Activated CD8-positive, alpha-beta memory T cell treated with anti-CD3 and anti-CD28 coated beads for 48 hours (primary cell): ENCODE data around the gene C16orf90.
"Not testable (repeated sequence)": the region's sequence is repeated elsewhere in the genome, so short reads cannot be mapped to it uniquely, and the experiment has no call there.

Experiments used
- DNase-seq, 3 experiments: peaks; one replicate each; pipeline ENCODE4 v3.0.0-alpha.2; 2020; ENCODE audit warnings: low read depth in 2 of 3, low spot score in 2 of 3

The C16orf90 gene

DNA sequence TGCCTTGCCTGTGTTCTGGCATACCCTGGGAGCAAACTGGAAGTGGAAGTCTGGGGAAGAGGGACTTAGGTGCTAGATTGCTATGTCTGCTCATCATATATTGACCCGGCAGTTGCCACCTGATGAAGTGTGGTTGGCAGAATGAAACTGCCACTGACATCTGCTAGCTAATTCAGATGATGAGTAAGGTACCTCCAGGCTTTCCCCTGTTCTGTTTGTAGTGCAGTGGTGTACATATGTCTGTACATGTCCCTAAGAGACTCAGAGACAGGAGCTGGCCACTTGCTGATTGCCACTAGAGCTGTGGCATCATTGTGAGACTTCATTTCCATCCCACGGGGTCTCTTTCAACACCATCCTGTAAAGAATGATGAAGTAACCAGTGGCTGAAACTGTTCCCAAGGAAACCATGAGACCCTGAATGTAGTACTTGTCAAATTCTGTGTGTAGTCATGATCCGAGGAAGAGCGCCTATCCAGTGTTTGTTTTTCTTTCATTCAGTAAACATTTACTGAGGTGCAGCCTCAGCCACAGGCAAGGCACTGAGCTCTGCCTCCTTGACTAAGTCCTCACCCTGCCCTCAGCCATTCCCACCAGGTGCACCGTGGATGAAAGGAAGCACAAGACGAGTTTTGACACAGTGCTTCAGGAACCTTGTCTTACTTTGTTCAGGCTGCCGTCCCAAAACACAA, 18.7 kb upstream of the C16orf90 start:
- DNase-seq: no peak

DNA sequence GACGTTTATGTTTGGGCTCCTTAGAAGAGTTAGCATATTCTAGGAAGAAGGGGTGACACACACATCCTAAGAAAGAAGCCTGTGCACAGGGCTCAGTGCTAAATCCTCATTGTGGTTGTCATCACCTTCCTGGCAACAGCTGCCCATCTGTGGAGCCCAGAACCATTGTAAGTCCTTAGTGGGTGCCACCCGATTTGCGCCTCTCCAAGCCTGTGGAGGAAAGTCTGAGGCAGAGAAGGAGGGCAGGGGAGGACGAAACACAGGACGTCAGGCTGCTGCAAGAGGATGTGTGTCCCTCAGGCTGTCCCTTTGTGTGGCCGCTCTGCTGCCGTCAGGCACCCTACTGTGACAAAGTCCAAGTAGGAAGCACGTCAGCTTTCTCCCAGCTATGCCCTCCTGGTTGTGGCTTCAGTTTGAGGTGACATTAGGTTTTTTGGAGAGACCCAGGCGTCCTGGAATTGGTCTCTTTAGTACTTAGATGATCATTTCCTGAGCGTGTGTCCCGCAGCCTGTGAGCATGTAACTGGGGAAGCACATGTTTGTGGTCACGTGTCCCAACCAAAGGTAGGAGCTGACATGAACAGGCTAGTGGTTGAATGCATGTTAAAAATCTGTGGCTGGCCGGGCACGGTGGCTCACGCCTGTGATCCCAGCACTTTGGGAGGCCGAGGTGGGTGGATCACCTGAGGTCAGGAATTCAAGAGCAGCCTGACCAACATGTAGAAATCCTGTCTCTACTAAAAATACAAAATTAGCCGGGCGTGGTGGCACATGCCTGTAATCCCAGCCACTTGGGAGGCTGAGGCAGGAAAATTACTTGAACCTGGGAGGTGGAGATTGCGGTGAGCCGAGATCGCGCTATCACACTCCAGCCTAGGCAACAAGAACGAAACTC, 16.2 kb upstream of the C16orf90 start:
- DNase-seq: no peak

DNA sequence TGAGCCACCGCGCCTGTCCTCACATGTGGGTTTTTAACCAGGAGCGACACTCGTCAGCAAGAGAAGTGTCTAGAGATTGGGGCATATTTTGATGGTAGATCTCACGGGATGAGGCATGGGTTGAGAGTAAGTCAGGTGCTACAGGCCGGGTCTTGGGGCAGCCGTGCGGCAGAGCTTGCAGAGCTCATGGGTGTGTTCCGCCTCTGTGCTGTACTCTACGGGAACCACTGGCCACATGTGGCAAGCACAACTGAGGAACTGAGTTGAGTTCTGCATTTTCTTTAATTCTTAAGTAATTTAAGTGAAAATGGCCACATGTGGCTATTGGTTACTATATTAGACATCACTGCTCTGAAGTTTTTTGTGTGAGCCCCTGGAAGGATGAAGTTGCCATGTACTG, 15.1 kb upstream of the C16orf90 start:
- no peak for DNase-seq

DNA sequence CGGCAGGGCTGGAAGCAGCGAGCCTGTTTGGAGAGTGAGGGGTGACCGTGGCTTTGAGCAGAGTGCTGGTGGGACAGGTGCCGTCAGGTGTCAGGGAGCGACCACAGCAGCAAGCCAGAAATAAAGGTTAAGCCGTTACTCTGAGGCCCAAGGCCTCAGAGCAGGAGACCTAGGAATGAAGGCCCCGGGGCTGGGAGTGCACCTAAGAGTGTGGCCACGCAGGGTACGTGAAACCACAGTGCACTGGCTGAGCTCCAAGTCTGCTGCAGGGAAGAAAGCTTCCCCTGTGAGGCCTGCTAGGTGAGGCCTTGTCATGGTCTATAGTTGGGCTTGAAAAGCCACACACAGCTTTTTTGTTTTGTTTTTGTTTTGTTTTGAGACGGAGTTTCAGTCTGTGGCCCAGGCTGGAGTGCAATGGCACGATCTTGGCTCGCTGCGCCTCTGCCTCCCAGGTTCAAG, 14.2 kb upstream of the C16orf90 start:
- DNase-seq: no peak

DNA sequence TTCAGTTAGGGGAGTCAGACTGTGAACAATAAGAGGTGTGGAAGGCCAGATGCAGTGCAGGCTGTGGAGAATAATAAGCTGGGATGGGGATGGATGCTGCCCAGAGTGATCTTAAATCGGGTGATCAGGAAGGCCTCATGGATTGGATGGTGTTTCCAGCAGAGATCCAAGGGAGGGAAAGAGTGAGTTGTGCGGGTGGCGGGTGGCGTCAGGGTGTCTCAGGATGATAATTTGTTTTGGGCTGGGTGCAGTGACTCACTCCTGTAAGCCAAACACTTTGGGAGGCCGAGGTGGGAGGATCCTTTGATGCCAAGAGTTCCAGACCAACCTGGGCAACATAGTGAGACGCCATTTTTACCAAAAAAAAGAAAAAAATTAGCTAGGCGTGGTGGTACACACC, 13.4 kb upstream of the C16orf90 start:
- no peak for DNase-seq

DNA sequence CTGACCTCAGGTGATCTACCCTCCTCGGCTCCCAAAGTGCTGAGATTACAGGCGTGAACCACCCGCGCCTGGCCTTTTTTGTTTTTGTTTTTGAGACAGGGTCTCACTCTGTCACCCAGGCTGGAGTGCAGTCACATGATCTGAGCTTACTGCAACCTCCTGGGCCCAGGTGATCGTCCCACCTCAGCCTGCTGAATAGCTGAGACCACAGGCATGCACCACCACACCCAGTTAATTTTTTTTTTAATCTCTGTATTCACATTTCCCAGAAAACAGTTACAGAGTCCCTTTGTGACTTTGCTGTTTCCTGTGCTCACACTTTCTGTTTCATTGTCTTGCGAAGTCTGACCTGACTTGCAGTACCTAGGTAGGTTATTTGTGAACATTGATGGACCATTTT, 8.2 kb upstream of the C16orf90 start:
- no peak for DNase-seq

DNA sequence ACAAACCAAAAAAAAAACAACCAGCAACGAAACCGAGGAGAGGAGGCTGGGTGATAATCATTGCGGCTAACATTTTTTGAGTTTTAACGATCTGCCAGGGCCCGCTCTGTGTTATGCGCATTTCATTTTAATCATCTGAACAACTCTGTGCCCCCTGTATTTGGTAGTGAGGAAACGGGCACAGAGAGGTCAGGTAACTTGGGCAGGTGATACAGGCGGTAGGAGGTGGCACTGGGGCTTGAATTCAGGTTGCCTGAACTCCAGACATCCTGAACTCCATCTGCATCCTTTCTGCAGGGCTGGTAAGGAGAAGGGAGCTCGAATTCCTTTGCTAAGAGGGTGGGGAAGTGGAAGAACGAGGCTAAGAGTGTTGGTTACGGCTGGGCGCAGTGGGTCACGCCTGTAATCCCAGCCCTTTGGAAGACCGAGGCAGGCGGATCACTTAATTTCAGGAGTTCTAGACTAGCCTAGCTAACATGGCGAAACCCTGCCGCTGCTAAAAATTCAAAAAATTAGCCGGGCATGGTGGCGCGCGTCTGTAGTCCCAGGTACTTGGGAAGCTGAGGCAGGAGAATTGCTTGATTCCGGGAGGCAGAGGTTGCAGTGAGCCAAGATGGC, 6.6 kb upstream of the C16orf90 start:
- DNase-seq: no peak

DNA sequence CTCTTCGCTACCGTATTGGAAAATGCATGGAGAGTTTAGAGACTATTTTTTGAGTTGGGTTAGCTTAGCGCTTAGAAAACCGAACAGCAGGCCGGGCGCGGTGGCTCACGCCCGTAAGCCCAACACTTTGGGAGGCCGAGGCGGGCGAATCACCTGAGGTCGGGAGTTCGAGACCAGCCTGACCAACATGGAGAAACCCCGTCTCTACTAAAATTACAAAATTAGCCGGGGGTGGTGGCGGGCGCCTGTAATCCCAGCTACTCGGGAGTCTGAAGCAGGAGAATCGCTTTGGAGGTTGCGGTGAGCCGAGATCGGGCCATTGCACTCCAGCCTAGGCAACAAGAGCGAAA, 6.1 kb upstream of the C16orf90 start:
- not testable (repeated sequence) for DNase-seq

DNA sequence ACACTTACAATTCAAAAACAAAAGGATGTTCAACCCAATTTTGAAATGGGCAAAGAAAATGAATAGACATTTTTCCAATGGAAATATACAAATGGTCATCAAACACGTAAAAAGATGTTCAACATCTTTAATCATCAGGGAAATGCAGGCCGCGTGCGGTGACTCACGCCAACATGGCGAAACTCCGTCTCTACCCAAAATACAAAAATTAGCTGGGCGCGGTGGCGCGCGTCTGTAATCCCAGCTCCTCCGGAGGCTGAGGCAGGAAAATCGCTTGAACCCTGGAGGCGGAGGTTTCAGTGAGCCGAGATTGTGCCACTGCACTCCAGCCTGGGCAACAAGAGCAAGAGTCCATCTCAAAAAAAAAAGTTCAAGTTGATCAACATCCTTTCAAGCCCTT, 3.7 kb upstream of the C16orf90 start:
- no peak for DNase-seq

DNA sequence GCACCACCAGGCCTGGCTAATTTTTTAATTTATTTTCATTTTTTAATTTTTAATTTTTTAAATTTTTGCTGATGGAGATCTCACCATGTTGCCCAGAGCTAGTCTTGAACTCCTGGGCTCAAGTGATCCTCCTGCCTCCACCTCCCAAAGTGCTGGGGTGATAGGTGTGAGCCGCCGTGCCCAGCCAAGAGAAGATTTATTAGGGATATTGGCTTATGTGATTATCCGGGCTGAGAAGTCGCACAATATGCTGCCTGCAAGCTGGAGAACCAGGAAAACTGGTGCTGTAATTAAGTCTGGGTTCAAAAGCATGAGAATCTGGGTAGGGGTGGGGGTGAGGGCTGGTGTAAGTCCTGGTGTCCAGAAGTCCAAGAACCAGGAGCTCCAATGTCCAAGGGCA, 2.5 kb upstream of the C16orf90 start:
- no peak for DNase-seq

DNA sequence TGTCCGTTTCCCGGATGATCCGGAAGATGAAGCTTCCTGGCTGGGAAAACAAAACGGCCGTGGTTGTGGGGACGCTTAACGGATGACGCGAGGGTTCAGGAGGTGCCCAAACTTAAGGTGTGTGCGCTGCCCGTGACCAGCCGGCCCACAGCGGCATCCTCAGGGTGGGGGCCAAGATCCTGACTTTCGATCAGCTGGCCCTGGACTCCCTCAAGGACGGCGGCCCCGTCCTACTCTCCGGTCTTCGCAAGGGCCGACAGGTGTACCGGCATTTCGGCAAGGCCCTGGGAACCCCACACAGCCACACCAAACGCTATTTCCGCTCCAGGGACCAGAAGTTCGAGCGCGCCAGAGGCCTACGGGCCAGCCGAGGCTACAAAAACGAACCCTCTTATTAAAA, 1.1 kb upstream of the C16orf90 start:
- no peak for DNase-seq

DNA sequence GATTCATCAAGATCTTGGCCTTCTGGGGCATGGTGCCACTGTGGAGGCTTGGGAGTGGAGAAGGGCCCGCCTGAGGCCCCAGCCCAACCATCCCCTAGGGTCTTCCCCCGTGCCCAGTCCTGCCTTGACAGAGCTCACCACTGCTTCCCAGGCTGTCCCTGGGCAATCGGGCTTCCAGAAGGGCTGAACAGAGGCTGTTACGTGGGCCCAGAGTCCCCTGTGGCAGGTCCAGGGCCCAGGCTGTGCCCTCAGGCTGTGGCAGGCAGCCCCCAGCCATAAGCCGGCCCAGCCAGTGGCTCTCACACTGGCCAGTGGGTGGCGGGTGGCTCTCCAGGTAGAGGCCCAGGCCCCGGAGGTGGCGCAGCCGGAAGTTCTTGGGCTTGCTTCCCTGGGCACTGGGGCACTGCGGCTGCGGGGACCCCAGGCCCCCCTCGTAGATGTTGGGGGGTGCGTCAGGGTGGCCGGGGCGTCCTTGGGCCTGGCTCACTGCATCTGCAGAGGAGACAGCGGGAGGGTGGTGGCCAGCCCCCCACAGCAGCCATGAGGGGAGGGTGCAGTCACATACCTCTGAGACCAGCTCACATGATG, 809 bp downstream of the C16orf90 start:
- no peak for DNase-seq

DNA sequence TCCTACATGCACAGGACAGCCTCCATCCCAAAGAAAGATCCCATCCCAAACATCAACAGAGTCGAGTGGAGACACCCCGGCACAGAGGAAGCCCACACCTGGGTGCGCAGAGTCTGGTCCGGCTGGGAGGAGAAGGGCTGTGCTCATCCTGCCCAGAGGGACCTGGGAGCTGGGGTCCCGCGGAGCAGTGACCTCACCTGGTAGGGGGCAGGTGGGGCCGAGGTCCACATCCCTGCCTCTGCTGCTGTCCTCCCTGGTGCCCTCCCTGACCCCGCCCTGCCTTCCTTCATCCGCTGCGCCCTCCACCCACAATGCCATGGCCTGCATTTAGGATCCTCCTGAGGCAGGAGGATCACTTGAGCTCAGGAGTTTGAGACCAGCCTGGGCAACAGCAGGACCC, 2.9 kb downstream of the C16orf90 start:
- DNase-seq: no peak

DNA sequence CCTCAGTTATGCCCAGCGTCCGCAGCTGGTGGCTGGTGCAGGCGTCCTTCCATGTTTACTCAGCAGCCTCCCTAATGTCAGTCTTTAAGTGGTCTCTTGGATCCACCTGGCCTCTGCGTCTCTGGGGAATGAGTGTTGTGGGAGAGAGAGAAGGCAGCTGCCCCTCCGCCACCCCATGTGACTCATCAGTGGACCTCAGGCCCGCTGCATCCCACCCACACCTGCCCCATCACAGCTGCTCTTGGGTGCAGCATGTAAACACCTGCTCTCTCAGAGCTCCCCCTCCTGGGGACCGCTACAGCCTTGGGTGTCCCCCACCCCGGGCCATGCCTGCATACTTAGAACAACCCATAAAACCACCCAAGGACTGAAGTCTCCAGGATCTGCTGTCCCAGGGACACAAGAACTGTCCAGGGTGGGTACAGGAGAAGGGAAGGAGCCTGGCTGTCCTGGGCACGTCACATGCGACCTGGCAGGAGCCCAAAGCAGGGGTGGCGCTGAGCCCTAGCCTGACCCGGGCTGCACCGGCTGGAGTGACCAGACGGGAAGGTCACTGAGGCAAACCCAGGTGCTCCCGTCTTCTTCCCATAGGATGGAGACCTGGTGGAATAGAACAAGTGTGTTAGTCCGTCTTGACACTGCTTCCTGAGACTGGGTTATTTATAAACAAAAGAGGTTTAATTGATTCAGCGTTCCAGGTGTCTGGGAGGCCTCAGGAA, 4.2 kb downstream of the C16orf90 start:
- no peak for DNase-seq

DNA sequence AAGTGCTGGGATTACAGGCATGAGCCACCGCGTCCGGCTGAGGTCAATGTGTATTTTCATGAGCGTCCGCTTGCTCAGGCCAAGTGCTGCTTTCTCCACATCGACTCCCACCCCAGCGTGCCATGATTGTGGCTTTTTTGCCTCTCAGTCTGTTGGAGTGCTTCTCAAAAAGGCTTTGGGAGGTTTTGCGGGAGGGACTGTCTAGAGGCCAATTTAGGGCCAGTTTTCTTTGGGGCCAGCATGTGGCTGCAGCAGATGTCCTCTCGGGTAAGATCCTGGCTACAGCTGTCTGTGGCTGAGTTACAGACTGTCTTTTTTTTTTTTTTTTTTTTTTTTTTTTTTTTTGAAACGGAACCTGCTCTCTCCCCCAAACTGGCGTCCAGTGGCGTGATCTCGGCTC, 6.5 kb downstream of the C16orf90 start:
- no peak for DNase-seq

DNA sequence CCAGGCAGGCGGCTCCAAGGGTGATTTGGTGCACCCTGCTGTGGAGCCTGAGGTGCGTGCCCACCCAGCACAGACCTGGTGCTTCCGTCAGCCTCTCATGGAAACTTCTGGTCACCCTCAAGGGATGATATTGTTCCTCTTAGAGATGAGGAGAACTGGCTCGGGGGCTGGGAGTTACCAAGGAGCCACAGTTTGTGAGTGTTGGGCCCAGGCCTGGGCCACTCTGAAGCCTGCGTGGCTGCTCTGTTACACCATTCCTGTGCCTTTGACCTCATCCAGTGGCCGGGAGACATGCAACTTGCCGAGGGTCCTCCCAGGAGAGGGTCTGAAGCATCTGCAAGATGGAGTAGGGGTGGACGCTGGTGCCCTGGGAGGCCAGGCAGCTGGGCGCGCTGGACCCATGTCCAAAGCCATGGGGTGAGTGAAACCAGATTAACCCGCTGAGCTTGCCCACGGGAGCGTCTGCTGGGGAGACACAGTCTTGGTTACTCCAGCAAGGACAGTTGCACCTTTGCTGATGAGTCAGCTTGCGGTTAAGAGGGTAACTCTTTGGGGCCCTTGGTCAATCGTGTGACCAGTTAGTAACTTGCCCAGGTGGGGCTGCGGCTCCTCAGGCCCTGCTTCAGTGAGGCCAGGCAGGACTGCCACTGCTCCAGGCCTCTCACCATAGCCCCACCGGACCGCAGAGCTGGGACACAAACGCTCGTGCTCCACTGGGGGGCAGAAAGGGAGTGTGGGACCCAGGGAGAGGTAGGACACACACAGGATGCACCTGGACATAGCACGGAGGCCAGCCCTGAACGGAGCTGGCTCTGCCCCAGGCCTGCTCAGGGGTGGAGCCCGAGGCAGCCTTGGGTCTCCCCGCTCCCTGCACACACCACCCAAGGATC, 7.5 kb downstream of the C16orf90 start:
- DNase-seq: no peak

DNA sequence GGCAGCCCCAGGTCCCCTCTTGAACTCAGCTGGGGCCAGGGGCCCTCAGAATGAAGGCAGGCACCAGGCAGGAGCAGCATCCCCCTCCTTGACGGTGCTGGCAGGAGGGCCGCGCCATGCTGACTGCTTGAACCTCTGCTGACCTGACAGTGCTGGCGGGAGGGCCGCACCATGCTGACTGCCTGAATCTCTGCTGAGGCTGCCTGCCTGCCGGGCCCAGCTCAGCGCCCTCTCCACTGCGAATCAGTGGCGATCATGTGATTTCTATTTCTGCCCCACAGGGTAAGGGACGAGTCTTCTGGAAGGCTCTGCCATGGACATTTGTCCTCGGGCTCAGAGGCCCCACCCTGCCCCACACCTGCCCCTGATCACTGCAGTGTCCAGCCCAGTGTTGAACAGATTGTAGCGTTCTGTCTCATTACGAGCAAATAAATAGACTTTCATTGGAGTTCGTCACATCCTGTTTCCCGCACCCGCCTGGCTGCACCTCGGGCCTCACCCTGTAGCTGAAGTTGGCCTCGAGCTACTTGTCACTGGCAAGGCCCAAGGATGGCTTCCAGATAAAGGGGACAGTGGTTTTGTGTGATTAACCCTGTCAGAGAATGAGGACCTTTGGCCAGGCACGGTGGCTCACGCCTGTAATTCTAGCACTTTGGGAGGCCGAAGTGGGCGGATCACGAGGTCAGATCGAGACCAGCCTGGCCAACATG, 8.6 kb downstream of the C16orf90 start:
- DNase-seq: no peak

DNA sequence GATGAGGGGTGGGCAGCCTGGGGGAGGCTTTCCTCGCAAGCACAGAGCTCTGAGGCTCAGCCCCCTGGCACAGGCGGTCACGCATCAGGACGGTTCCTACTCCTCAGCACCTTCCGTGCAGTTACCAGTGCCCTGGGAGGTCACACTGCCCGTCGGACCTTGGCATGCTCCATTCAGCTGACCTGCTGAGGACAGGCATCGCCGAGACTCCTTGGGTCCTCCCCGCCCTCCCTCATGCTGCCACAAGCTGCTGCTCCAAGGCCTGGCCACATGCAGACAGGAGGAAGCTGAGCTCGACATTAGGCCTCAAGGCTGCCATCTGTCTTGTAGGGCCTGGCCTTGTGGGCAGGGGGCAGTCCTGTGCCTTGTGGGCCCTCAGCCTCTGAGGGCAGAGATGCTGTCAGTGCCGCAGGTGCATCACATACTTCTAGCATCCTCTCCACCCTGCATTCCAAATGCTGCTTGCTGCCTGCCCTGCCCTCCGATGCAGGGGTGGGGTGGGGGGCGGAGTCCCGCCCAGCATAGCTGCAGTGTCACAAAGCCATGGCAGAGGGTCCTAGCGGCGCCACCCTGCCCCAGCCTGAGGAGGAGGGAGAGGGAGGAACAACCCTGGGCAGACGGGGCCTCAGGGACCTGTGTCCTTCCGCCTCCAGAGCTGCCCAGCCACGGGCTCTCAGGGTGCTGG, 9.3 kb downstream of the C16orf90 start:
- no peak for DNase-seq
